HG03280 (cell line): Measurements from ENCODE around the gene MRPS27.
"Not testable (repeated sequence)": the region's sequence is repeated elsewhere in the genome, so short reads cannot be mapped to it uniquely, and the experiment has no call there.

Experiments
- ATAC-seq: cut with Tn5 transposase; IDR thresholded peaks from one replicate; pipeline ENCODE4 v1.9.1; 2021; ENCODE audit warnings: mild to moderate bottlenecking, moderate library complexity; ENCODE audit not compliant: unreplicated experiment

The MRPS27 gene

DNA sequence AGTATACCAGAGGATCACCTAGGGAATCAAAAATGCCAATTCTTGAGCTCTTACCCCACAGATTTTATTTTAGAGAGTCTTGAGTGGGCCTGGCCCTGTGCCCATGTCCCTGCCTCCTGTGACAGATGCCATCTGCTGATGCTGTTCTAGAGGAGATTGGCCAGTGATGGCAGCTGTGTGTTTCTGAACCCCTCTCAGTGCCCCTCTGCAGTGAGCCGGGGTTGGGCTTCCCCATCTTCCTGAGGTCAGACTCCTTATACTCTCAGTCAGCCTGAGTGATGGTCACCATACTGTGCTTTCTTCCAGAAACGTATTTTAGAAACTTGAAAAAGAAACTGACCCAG lies 6.2 kb upstream of the MRPS27 start:
- no peak for ATAC-seq

DNA sequence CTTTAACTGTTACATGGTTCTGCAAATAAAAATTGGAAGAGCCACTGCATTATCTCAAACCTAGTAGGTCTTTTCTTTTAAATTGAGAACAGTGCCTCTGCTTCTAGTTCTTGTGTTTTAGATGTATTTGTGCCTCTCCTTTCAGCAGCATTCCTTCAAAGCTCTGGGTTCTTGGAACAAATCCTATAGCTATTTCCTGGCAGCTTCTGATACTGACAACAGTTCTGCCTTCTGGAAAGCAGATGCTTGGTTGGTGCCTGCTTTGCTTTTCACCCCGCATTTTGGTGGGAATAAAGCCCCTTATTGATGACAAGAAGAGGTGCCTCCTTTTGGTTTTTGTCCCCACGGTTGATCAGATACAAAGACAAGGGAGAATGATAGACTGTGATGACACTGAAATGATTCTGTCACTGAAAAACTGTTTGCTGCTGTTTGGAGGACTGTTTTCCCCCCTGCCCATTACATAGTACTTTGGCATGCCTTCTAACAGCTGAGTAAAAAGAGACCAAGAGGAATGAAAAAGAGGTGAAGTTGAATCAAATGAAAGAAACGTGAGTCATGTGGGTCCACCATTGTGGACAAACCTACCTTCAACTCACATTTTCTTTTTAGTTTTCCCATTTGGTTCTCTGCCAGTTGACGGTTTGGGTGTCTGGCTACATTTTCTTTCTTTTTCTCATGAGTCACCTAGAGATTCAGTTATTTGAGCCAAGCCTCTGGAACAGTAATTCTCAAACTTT lies 5.7 kb upstream of the MRPS27 start:
- ATAC-seq: no peak

DNA sequence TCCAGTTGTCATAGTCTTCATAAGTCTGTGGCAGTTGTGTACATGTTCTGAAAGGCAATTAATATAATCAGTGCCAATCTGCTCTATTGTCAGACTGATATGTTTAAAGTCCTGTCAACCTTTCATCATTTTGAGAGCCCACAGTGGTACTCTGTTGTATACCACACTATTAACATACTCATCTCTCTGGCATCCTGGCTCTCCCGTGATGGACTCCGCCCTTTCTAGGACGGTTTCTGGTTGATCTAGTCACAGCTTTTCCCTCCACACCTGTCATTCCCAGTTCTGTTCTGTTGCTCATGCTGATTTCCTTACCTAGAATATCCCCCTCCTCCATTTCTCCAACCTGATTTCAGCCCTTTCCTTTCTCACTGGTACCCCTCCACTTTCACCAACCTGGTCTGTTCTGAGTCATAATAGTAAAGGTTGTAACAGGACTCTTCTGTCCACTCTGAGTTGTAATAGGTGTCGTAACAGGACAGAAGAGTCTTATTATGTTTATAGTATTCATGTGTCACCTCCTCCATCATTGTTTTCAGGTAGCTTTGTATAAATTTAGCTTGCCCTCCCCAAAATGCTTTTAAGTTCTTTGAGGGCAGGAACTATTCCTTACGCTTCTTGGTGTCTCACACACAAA lies 4.3 kb upstream of the MRPS27 start:
- no peak for ATAC-seq

DNA sequence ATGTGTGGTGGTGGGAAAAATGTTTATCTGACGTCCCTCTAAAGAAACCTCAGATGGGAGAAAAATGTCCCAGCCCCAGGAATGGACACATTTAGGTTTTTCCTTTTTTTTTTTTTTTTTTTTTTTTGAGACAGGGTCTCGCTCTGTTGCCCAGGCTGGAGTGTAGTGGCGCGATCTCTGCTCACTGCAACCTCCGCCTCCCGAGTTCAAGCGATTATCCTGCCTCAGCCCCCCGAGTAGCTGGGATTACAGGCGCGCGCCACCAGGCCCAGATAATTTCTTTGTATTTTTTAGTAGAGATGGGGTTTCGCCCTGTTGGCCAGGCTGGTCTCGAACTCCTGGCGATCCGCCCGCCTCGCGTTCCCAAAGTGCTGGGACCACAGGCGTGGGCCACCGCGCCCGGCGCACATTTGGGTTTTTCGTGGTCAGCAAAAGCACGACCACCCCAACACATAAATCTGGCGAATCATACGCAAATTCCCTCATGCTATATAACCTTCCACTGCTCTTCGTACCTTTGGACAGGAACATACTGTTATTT lies 535 bp downstream of the MRPS27 start:
- not testable (repeated sequence) for ATAC-seq

DNA sequence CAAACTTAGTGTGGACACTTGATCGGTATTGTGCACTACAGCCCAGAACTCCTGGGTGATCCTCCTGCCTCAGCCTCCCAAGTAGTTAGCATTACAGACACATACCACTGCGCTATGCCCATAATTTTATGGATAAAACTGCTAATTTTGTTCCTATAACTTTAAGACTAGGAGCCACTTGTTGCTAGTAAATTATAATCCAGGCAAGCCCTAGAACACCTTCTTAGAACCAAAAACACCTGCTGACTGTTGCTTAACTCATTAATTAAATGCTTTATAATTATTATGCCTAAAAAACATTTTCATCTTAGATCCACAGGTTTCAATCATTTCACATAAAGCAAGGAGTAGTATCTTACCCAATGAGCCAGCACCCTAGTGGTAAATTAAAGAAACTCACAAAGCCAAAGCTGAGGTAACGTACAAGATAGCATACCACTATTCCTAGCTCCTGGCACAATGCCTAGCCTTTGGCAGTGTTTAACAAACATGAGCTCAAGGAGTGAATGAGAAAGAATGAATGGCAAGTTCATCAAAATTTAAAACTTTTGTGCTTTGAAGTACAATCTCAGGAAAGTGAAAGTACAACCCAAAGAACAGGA lies 5.4 kb downstream of the MRPS27 start:
- no peak for ATAC-seq

DNA sequence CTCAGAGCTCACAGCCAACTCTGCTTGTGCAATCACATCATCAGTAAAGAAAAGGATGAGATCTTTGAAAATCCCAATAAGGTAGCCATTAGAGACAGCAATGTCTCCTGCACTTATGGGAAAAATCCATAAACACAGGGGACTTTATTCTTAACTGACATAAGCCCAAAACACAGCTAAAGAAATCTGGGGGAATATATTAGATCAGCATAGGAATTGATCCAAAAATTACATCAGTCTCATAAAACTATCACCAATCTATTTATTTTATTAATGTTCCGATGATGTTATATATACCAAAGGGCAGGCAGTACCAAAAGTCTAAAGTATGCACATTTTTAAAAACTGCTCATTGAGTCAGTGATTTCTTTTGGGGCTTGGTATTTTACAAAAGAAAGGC lies 6.9 kb downstream of the MRPS27 start:
- no peak for ATAC-seq

DNA sequence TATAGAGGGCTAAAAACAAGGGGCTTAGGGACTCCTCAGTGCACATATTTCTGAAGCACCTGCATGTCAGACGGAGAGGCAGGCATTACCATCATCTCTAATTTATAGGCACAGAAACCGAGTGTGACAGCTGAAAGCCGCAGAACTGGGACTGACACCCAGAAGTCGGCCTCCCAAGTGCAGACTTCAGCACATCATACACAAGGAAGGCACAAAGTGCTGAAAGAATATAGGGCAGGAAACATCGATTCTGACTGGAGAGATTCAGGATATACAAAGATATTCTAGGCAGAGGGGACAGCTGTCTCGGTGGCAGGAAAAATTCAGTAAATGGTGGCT lies 11.2 kb downstream of the MRPS27 start:
- ATAC-seq: no peak

DNA sequence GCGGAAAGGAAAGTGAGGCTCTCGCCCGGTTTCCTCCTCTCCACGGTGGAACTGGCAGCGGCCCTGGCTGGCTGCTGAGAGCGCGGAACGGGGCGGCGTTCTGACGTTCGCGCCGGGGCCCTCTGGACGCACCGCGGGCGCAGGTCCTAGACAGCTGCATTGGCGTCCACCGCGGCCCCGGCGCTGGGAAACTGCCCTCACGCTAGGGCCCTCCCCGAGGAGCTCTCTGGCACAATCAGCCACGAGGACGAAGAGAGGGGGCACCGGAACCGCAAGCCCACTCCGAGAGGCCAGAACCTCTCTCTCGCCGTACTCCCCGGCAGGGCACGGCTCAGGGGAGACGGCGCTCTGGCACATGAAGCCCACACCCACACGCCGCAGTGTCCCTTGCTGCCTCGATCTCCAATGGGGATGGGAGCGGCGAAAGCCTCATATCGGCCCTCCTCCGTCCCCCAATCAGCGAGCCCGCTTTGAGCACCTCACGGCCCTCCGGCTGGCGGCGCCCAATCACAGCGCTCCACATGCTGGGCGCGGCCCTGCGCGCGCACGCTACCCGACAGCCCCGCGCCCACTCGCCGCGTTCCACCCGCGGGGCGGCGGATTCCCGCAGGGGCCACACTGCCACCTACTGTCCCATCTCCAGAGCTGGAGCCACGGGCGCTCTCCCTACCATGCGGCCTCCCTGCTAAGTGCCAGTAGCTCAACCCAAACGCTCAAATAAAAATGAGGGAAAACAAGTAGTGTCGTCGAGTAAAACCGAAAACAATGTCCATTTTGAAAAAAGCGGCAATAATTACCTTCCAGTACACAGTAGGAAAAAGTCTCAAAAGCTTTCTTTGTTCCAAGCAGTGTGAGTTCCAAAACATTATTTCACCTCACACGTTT lies 11.8 kb downstream of the MRPS27 start:
- ATAC-seq: peak; percentile 92

DNA sequence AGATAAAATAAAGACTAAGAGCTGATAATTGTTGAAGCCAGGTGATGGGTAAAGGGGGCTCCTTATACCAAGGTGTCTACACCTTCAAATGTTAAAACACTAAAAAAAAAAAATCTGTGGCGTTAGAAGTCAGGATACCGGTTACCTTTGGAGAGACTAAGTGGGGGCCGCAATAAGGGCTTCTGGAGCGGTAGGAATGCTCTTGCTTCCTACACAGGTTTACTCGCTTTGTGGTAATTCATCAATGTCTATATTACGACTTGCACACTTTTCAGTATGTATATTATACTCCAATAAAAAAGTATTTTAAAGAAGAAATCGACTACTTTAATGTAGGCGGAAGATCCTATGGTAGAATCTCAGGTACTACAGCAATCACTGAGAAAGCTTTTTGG lies 12.5 kb downstream of the MRPS27 start:
- ATAC-seq: no peak

DNA sequence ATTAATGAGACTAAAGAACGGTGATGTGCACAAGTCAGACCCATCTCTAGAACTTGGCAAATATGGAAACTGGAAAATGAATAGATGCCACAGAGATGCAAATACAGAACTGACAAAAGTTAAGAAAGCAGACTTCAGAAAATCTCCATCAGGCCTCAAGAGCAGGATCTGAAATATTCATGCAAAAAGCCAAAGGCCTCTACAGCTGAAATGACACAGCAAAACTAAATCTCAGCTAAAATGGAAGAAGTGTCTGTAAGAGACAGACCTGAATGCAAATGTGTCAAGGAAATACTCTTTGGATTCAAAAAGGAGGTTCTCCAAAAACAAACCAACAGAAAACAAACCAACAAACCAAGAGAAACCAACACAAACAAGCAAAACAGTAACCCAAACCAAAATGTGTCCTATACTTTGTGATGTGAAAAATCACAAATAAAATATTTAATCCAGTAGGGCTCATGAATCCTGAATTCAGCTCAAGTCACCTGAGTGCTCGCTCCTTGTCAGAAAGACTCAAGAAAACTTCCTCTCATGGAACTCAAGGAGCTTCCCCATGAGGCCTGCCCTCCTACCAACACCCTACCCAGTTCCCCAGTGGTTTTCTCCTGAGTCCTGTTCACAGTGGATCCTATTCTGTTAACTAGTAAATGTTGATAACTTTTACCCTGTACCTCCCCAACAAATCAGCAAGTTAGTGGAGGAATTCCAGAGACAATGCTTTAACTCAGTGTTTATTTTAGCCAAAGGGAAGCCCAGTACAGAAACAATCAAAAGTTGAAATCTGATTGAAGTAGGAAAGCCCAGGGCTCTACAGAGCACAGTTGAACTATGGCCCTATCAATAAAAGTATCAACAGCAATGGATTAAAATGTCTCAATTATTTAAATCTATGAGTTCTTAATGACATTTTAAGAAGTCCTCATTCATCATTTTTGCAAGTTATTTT lies 14.6 kb downstream of the MRPS27 start:
- ATAC-seq: peak; percentile 17

DNA sequence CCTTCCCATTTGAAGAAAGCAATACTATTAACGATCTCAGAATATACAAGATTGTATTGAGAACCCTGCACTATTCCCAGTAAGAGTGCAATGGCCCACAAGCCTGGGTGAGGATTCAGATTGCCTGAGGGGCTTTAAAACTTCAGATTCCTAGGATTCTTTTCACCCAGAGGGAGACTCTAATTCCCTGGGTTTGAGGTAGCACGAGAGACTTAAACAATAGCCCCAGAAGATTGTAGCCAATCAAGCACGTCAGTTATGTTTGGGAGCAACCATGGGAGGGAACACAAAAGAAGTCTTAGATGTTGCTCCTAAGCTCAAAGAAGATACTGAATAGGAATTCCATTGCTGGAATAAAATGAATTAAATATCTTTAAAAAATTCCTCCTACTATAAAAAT lies 17.9 kb downstream of the MRPS27 start:
- no peak for ATAC-seq

DNA sequence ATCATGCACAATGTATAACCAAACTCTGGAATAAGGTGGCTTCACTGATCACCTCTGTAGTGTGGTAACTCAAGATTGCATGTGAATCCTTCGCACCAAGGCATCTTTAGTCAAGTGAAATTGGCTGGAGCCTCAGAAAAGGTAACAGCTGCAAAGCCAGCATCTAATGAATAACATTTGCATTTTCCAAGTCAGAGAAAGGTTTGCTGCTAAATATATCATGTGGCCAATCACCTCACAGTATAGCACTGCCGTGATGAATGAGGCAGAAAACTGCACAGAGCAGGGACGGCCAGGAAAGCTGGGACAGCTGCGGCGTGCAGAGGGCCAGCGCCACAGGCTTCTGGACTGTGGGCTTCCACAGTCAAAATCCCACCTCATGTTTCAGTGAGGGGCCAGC lies 18.5 kb downstream of the MRPS27 start:
- peak; percentile 55 for ATAC-seq

DNA sequence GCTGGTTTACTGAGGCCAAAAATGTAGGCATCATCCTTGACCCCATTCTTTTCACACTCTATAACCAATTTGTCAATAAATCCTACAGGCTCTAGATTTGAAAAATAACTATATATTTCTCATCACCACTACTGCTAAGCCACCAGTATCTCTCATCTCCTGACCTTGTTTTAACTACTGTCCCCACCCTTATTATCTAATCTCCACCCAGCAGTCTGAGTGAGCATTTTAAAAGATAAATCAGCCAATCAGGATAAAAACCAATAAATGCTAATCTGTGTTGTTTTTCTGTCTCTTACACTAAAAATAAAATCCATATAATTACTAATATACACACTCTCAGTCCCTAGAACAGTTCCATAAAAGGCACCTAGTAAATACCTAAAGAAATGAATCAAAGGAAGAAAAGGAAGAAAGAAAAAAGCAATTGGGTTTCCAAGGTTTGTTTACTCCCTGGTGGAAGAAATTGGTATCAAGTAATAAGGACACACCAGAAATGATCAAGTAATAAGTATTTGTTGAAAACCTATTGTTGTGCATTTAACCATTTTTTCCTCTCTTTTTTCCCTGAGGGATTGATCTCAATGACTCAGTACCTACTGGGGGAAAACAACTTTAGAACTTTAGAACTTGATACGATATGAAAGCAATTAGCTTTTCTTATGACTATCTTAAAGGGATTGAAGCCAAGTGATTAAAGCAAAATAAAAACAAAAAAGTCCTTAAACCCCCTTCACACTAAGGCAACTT lies 19.3 kb downstream of the MRPS27 start:
- no peak for ATAC-seq

DNA sequence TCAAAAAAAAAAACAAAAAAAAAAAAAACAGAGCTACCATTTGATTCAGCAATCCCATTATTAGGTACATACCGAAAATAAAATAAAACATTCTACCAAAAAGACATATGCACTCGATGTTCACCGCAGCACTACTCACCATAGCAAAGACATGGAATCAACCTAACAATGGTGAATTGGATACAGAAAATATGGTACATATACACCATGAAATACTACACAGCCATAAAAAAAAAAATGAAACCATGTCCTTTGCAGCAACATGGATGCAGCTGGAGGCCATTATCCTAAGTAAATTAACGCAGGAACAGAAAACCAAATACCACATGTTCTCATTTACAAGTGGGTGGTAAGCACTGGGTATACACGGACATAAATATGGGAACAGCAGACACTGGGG lies 21.3 kb downstream of the MRPS27 start:
- ATAC-seq: no peak

DNA sequence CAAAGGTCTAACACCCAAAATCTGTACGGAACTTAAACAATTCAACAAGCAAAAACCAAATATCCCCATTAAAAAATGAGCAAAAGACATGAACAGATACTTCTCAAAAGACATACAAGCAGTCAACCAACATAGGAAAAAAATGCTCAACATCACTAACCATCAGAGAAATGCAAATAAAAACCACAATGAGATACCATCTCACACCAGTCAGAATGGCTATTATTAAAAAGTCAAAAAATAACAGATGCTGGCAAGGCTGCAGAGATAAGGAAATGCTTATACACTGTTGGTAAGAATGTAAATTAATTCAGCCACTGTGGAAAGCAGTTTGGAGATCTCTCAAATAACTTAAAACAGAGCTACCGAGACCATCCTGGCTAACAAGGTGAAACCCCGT lies 21.9 kb downstream of the MRPS27 start:
- ATAC-seq: peak; percentile 53

DNA sequence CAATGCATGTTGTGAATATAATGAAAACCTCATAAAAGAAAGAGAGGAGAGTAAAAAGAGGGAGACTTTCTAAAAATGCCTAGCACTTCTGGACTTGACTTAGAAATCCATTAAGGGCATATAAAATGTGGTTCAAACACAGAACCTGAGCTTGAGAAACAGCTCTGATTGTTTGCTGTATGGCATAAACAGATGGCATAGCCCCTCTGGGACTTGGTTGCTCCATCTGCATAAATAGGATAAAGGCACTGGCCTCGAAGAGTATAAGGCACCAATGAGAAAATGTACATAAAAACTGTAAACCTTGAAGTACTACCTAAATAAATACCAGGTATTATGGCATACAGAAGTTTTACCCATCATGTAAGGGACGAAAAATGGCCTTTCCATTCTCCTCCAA lies 23.8 kb downstream of the MRPS27 start:
- no peak for ATAC-seq

DNA sequence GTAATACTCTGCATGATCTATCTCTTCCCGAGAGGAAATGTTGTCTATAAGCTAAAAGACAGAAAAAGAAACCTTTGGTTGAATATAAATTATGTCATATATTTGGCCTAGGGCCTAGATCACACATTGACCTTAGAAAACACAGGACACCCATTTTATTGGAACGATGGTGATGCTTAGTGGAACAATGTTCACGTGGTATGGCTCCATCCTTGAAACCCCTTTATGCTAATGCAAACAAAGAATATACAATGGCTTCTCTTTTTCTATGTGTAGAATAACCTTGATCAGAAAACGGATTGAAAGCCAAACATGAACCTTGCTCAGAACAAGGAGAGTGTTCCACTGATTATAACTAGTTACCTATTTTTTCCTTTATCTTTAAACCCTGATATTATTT lies 24.5 kb downstream of the MRPS27 start:
- ATAC-seq: no peak

DNA sequence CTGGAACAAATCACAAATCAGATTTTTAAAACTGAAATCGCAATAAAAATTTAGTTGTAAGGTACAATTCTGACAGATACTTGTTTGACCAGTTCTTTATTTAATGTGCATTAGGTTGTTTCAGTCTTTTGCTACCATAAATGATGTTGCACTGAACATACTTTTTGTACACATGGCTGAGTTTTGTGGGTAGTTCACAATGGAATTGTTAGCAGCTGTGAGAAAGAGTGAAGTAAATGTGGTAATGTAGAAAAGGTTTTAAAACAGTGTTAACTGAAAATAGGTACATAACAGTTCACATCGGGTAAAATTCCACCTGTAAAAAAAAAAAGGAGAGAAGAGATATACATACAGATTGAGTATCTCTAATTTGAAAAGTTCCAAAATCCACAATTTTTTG lies 25.6 kb downstream of the MRPS27 start:
- ATAC-seq: no peak

DNA sequence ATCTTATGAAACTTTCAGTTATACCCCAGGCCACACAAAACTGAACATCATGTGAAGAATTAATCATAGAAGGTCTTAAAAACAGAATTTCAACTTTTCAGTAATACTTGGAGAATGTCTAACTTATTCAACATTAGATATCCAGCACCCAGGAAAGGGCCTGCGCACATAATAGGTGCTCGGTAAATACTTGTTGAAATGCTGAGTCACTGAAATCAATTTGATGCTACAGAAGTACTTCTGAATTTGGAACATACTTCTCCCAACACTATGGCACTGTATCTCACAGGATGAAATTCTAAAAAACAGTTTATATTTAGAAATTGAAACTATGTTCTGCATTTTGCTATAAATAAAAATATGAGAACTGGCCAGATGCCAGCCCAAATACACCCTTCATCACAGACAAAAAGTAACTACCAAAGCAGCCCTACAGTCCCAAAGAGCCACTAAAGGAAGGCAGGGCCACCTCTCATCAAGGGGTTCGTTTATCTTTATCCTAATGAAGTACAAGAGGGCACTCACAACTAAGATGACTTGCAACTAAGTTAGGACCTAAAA lies 26.5 kb downstream of the MRPS27 start:
- ATAC-seq: no peak
